Endothelial cell (in vitro differentiated cells): Measurements from ENCODE around the gene EHD1. TPM values are rescaled to one million over a fixed set of nuclear protein-coding genes. Genes with fewer than 3 reads are reported as not detected.

Experiments used
- DNase-seq: peaks from one replicate; pipeline ENCODE4 v3.0.0; 2021; ENCODE audit warnings: low spot score
- H3K27ac Mint-ChIP-seq: one replicate; pipeline ENCODE4 v1.8.0; 2021; ENCODE audit warnings: mixed read lengths, inconsistent platforms; ENCODE audit not compliant: unreplicated experiment
- H3K27me3 Mint-ChIP-seq: one replicate; pipeline ENCODE4 v1.8.0; 2021; ENCODE audit warnings: mild to moderate bottlenecking, moderate library complexity, mixed read lengths, inconsistent platforms; ENCODE audit not compliant: unreplicated experiment
- H3K36me3 Mint-ChIP-seq: one replicate; pipeline ENCODE4 v1.8.0; 2021; ENCODE audit warnings: mild to moderate bottlenecking, low read depth, mixed read lengths, inconsistent platforms; ENCODE audit not compliant: unreplicated experiment
- H3K4me1 Mint-ChIP-seq: one replicate; pipeline ENCODE4 v1.8.0; 2021; ENCODE audit warnings: mild to moderate bottlenecking, mixed read lengths, inconsistent platforms; ENCODE audit not compliant: unreplicated experiment
- H3K4me3 Mint-ChIP-seq: one replicate; pipeline ENCODE4 v1.8.0; 2021; ENCODE audit warnings: mild to moderate bottlenecking, mixed read lengths, inconsistent platforms; ENCODE audit not compliant: unreplicated experiment
- H3K9me3 Mint-ChIP-seq: one replicate; pipeline ENCODE4 v1.8.0; 2021; ENCODE audit warnings: mixed read lengths, inconsistent platforms; ENCODE audit not compliant: unreplicated experiment
- total RNA-seq: library from RNA; stranded (reverse); fragmentation: NEBNext Ultra II Directional; extraction: Animal tissue kit (Norgen Biotek cat#: 25700); gene quantifications from one replicate; pipeline ENCODE4 v1.2.1, GENCODE V29; 2021; ENCODE audit not compliant: unreplicated experiment
- TF ChIP-seq, protein P1 (sequence below): fragments of 200-600 bp; sonication (generic); IDR thresholded peaks from one replicate; pipeline ENCODE4 v1.5.0; 2021; ENCODE audit warnings: antibody characterized with exemption; ENCODE audit not compliant: unreplicated experiment

Gene EHD1
- total RNA-seq, 1 donor from 2014 or later = 84.0 TPM

GRCh38 chr11:64867748-64868462, 10.5 kb downstream of the EHD1 start:
- peaks cover 15% of the 10 kb centered on the region for H3K4me1 Mint-ChIP-seq

GRCh38 chr11:64866173-64866491, 12.3 kb downstream of the EHD1 start:
- H3K36me3 Mint-ChIP-seq = peaks cover 13% of the 10 kb centered on the region
- peaks cover 5% of the 10 kb centered on the region for H3K27me3 Mint-ChIP-seq
- H3K27ac Mint-ChIP-seq = no peak overlapping the region
- no peaks in the 10 kb centered on the region for H3K9me3 Mint-ChIP-seq
- no peak for DNase-seq
- no peak overlapping the region for H3K4me3 Mint-ChIP-seq
- H3K4me1 Mint-ChIP-seq = peaks cover 22% of the 10 kb centered on the region
- TF ChIP-seq, protein P1, sequence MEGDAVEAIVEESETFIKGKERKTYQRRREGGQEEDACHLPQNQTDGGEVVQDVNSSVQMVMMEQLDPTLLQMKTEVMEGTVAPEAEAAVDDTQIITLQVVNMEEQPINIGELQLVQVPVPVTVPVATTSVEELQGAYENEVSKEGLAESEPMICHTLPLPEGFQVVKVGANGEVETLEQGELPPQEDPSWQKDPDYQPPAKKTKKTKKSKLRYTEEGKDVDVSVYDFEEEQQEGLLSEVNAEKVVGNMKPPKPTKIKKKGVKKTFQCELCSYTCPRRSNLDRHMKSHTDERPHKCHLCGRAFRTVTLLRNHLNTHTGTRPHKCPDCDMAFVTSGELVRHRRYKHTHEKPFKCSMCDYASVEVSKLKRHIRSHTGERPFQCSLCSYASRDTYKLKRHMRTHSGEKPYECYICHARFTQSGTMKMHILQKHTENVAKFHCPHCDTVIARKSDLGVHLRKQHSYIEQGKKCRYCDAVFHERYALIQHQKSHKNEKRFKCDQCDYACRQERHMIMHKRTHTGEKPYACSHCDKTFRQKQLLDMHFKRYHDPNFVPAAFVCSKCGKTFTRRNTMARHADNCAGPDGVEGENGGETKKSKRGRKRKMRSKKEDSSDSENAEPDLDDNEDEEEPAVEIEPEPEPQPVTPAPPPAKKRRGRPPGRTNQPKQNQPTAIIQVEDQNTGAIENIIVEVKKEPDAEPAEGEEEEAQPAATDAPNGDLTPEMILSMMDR = no peak

More at GRCh38 chr11:64867748-64868462, 10.5 kb downstream of the EHD1 start:
- H3K4me3 Mint-ChIP-seq = no peak overlapping the region
- peaks cover 13% of the 10 kb centered on the region for H3K36me3 Mint-ChIP-seq
- peaks cover 4% of the 10 kb centered on the region for H3K27me3 Mint-ChIP-seq
- H3K9me3 Mint-ChIP-seq = no peaks in the 10 kb centered on the region
- H3K27ac Mint-ChIP-seq = no peak overlapping the region
- TF ChIP-seq, protein P1 = no peak
- no peak for DNase-seq

DNA sequence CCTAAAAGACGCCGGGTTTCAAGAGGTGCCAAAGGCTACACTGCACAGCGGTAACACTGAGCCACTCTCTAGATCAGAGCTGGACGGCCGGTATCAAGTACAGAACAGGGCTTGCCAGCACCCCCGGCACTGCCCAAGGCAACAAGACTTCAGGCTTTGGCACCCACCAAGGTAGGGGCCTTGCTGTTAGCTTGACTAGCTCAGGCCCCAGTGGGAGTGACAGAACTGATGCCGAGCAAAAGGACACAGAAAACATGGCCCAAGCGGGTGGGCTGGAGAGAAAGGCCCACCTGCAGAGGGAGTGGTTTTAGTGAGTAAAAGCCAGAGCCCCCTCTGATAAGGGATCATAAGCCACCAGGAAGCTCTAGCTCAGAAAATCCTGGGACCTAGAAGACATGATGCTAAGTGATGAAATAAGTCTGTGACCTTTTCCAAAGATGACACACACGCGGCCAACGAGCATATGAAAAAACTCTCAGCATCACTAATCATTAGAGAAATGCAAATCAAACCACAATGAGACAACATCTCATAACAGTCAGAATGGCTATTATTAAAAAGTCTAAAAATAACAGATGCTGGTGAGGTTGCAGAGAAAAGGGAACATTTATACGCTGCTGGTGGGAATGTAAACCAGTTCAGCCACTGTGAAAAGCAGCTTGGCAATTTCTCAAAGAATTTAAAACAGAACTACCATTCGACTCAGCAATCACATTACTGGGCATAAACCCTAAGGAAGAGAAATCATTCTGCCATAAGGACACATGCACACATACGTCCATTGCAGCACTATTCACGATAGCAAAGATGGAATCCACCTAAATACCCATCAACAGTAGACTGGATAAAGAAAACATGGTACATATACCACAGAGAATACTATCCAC, 12.9 kb downstream of the EHD1 start:
- H3K27ac Mint-ChIP-seq = no peak overlapping the region
- peaks cover 22% of the 10 kb centered on the region for H3K4me1 Mint-ChIP-seq
- no peak for DNase-seq
- no peak overlapping the region for H3K4me3 Mint-ChIP-seq
- H3K9me3 Mint-ChIP-seq = no peaks in the 10 kb centered on the region
- peaks cover 5% of the 10 kb centered on the region for H3K27me3 Mint-ChIP-seq
- TF ChIP-seq, protein P1 = no peak
- peaks cover 13% of the 10 kb centered on the region for H3K36me3 Mint-ChIP-seq

DNA sequence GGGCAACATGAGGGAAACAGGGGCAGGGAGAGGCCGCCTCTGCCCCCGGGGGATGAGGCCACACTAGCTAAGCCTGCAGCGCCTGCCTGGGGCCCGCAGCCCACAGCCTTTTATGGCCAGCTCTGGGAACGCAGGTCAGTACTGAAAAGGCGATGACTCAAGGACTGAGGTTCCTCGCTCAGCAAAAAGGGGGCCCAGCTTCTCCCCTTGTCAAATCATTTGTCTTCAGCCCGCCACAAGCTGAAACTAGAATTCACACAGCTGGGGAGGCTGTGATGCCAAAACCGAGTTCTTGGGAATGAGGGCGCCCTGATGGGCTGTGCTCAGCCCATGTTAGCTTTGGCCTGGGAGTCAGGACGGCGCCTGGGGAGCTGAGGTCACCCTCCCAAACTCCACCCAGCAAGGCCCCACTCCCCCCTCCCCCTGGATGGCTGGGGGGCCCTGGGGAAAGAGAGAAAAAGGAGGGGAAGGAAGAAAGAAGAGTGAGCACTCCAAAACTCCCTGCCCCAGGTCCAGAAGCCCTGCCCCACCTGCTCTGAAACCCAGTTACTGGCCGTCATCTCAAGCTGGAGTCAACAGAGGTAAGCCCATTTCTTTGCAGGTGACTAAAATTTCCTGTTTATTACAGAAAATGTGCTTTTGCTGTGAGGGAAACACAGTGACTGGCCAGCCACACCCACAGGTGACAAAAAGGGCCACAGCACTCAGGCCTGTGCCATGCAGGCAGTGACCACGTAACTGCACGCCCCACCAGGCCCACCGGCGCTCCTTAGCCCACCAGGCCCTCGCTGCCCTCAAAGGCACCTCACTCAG, 13.7 kb downstream of the EHD1 start:
- peaks cover 22% of the 10 kb centered on the region for H3K4me1 Mint-ChIP-seq
- DNase-seq = no peak
- no peaks in the 10 kb centered on the region for H3K9me3 Mint-ChIP-seq
- H3K36me3 Mint-ChIP-seq = peaks cover 18% of the 10 kb centered on the region
- H3K4me3 Mint-ChIP-seq = no peak overlapping the region
- TF ChIP-seq, protein P1 = no peak
- H3K27me3 Mint-ChIP-seq = peaks cover 5% of the 10 kb centered on the region
- no peak overlapping the region for H3K27ac Mint-ChIP-seq
